MM.1S (cell line): ENCODE results near the gene RAB3A.

Source experiments
- CTCF ChIP-seq: fragments of 300-600 bp; sonication (generic); IDR thresholded peaks from 2 replicates; pipeline ENCODE4 v1.5.1; 2016; ENCODE audit warnings: antibody characterized with exemption, low read length, mixed read lengths
- EZH2 ChIP-seq: fragments of 300-600 bp; sonication (generic); optimal IDR thresholded peaks from 2 replicates; pipeline ENCODE3; 2017; ENCODE audit warnings: low read depth, mild to moderate bottlenecking, antibody characterized with exemption, low read length, mixed read lengths
- EZH2phosphoT487 ChIP-seq: fragments of 300-600 bp; sonication (generic); IDR thresholded peaks from 2 replicates; pipeline ENCODE4 v1.6.1; 2018; ENCODE audit warnings: antibody characterized with exemption, low read length

GRCh38 chr19:18156268-18156667 lies 47.6 kb downstream of the RAB3A start:
- no peak for TF ChIP-seq CTCF
- TF ChIP-seq EZH2 = no peak
- TF ChIP-seq EZH2phosphoT487 = no peak
